Right lobe of liver (tissue), 6 donors: ENCODE data around the gene FAM72A. TPM values are rescaled to one million over a fixed set of nuclear protein-coding genes. Genes with fewer than 3 reads are reported as not detected.
"Not testable (repeated sequence)": the region's sequence is repeated elsewhere in the genome, so short reads cannot be mapped to it uniquely, and the experiment has no call there.

Source experiments
- ATAC-seq, 4 donors: fragments of 200-7000 bp; cut with Tn5 transposase; one replicate each; pipeline ENCODE4 v1.9.1; 2020; ENCODE audit warnings: mild to moderate bottlenecking in 4 of 4, moderate library complexity in 4 of 4
- DNase-seq, 3 donors: peaks; one replicate each; pipeline ENCODE4 v3.0.0-alpha.2; 2020
- H3K27ac ChIP-seq, 3 donors: fragments of 200-600 bp; one replicate each; pipeline ENCODE4 v1.8.0; 2022
- H3K27me3 ChIP-seq, 2 donors: fragments of 200-600 bp; one replicate each; pipeline ENCODE4 v1.8.0; 2022
- H3K36me3 ChIP-seq, 4 donors: fragments of 200-600 bp; sonication (generic) in 1 of 4; one replicate each; pipeline versions ENCODE4 v1.5.1 to v1.8.0; 2017 to 2022; ENCODE audit warnings: control low read depth in 1 of 4
- H3K4me1 ChIP-seq, 4 donors: fragments of 200-600 bp; sonication (generic) in 1 of 4; one replicate each; pipeline versions ENCODE4 v1.5.1 to v1.8.0; 2017 to 2022; ENCODE audit warnings: control low read depth in 1 of 4
- H3K4me3 ChIP-seq, 3 donors: fragments of 200-600 bp; one replicate each; pipeline ENCODE4 v1.8.0; 2022
- H3K9me3 ChIP-seq, 4 donors: fragments of 200-600 bp; sonication (generic) in 1 of 4; one replicate each; pipeline versions ENCODE4 v1.5.1 to v1.8.0; 2017 to 2022; ENCODE audit warnings: control low read depth in 1 of 4
- WGBS: methylation state at CpG from one replicate; pipeline ENCODE4 v1.1.6; 2018; ENCODE audit warnings: low coverage, low lambda C conversion rate; ENCODE audit not compliant: insufficient coverage; ENCODE audit errors: missing lambda C conversion rate; 5-methylcytosine and 5-hydroxymethylcytosine counted together
- intact Hi-C, 2 donors: fragments of 100-400 bp; cut with DNase I; formaldehyde crosslinking; loops; one replicate each; pipeline versions ENCODE4 v1.11.2 to v1.14.1; 2022
- total RNA-seq, 6 experiments: library from RNA; depleted of rRNA in 2 of 6; stranded (reverse); fragments of >200 nt in 2 of 6; fragmentation: NEBNext Ultra II Directional in 3 of 6; extraction: Animal tissue kit (Norgen Biotek cat#: 25700) in 3 of 6; gene quantifications; one replicate each; pipeline versions ENCODE4 v1.1.0 to v1.2.4, GENCODE V29; 2016 to 2023
- donor health status: DM: no; HTN: yes; CAD: no.
- donor health status: DM: no; HTN: no; CAD: no.
- donor health status: DM: no; HTN: no; CAD: no.
- donor health status: DM: no; HTN: yes; CAD: no.
- donor health status: DM: no; HTN: yes; CAD: no.

Gene FAM72A
- total RNA-seq, 6 experiments from 2014 or later, result 0.57 to 1.4 (median 0.95) TPM; not detected in 1

GRCh38 chr1:206205569-206205968 is 2.9 kb upstream of the FAM72A start:
- DNase-seq, result peak; percentile 23 to 42 (median 35)
- WGBS, result no CpG with 5 or more reads among the region's 31 CpGs
- H3K27me3 ChIP-seq, intact Hi-C loops, H3K9me3 ChIP-seq, H3K27ac ChIP-seq, H3K4me1 ChIP-seq, H3K36me3 ChIP-seq, ATAC-seq: not testable (repeated sequence)
- H3K4me3 ChIP-seq, result peak overlapping the region in 2 of 3 donors; percentile 16 to 27

DNA sequence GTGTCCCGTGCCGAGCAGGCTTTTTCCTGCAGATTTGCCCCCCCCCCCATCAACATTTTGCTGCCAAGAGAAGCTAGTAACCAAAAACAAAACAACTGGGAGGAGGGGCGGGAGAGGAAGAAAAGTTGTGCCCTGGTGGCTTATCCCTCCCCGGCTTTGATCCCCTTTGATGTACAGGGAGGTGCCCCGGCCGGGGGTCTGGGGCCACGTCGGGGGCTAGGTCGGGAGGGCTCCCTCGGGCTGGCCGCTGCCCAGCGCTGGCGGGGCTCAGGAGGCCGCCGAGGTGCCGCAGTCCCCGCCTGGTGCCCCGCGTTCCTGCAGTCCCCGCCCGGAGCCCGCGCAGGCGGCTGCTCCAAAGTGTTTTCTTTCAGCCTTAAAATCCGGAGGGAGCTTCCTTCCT is 2.2 kb upstream of the FAM72A start:
- 0% methylated on average over 2 of the region's 25 CpGs for WGBS
- H3K36me3 ChIP-seq, H3K9me3 ChIP-seq, H3K27ac ChIP-seq, H3K27me3 ChIP-seq, intact Hi-C loops, ATAC-seq, H3K4me1 ChIP-seq: not testable (repeated sequence)
- H3K4me3 ChIP-seq, result peak overlapping the region; percentile 33 to 54 (median 43)
- peak; percentile 21 to 37 (median 27) for DNase-seq

DNA sequence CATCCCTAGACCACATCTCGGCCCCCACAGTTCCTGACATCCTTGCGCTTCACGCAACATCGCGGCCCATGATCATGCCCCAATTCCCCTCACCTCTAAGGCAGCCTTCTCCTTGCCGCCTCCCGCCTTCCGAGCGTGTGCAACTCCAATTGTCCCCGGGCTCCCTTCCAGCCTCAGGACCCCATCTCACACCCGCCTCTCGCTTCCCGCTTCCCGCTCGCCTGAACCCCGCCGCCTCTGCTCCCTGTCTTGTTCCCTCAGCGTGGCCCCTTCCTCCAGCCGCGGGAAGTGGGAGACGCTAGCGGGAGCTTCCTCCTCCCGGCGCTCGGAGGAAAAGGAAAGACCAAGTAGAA is 1.5 kb upstream of the FAM72A start:
- H3K9me3 ChIP-seq, intact Hi-C loops, H3K4me1 ChIP-seq, H3K36me3 ChIP-seq, H3K27me3 ChIP-seq, ATAC-seq, H3K27ac ChIP-seq: not testable (repeated sequence)
- DNase-seq, result peak in 2 of 3 donors; percentile 34 to 49
- peak overlapping the region in 2 of 3 donors; percentile 21 to 39 for H3K4me3 ChIP-seq
- no CpG with 5 or more reads among the region's 25 CpGs for WGBS

DNA sequence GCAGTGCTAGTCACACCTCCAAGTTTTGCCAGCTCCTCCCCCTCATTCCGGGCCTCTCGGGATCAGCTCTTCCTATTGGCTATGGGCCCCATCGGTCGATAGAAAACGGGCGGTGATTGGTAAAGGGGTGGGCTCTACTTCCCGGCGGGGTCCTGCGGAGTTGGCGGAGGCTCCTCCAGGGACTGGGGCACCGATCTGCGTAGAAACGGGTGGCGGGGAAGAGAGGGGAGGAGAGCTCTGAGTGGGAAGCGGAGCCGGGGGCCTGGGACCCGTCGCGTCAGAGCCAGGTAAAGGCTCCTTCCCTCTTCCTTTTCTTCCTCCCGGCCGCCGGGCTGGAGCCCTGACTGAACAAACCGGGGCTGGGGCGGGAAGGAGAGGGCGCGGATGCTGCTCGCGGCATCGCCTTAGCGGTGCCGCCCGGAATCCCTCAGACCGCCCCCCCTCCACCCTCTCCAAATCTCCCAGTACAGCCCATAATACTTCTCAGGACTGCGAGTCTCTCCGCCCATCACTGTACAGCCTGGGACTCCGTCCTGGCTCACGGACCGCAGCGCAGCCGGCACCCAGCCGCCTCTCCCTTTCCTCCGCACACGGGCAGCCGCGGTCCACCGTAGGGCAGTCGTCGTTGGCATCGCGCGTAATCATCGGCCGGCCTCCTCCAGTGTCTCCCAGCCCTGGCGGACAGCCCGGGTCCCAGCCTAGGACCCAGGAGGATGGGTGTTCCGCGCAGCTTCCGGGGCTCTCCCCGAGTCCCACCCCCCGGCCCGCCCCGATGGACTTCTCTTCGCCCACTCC is 922 bp upstream of the FAM72A start, which contains the start of gene SRGAP2:
TSS of gene SRGAP2 (plus strand) at position 178 of the 795 bp plus-strand sequence. CDS start 2,430 bp downstream, outside the sequence.
- WGBS, result 0% methylated on average over 10 of the region's 63 CpGs
- H3K4me1 ChIP-seq, H3K9me3 ChIP-seq, intact Hi-C loops, H3K36me3 ChIP-seq, H3K27me3 ChIP-seq: not testable (repeated sequence)
- Histone ChIP-seq H3K27ac (peak within 1 kb of the TSS in 2 of 3 donors; percentile 53 to 56), H3K4me3 (peak within 1 kb of the TSS; percentile 49 to 58 (median 58))
- peak; percentile 60 to 71 (median 61) for DNase-seq
- peak; percentile 12 to 40 (median 24) for ATAC-seq

- DNase-seq, H3K9me3 ChIP-seq, H3K27ac ChIP-seq, H3K4me1 ChIP-seq, intact Hi-C loops, ATAC-seq, H3K27me3 ChIP-seq, H3K4me3 ChIP-seq, H3K36me3 ChIP-seq: not testable (repeated sequence)
- 92% methylated on average over 2 of the region's 3 CpGs for WGBS
These were observed 5.8 kb downstream of the FAM72A start for GRCh38 chr1:206196748-206197424.

DNA sequence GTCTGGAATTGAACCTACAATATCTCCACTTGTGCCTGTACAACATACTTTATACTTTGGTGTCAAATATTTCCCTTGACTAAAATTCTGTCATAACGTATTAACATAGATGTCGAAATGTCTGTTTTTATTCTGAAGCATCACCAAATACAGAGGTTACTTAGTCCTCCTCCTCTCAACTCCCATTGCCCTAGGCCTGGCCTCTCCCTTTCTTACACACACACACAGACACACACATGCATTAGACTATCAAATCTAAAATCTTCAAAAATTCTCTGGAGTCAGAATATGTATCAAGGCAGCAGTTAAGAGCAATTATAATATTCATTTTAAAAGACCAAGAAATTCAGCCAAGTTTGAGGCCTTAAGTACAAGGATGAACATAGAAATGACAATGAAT is 7.5 kb downstream of the FAM72A start:
- H3K9me3 ChIP-seq, H3K27me3 ChIP-seq, H3K4me3 ChIP-seq, H3K36me3 ChIP-seq, ATAC-seq, DNase-seq, H3K4me1 ChIP-seq, H3K27ac ChIP-seq, intact Hi-C loops: not testable (repeated sequence)
- no CpG with 5 or more reads among the region's 2 CpGs for WGBS

DNA sequence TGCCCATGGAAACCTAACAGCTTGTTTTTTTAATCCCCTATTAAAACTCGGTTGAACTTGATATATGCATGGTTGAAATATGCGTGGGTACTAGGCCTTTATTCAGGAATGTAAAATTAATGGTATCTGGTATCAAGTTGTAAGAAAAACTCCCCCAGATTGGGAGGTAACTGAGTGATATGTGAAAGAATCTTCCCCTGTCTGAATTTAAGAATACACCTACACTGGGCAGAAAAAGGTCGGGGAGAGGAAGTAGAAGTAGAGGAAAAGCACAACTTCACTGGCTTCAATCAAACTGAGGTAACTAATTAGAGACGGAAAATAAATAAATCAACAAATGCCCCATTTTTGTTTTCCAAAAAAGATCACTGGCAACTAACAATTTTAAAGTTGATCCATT is 15.8 kb downstream of the FAM72A start:
- H3K36me3 ChIP-seq, H3K4me1 ChIP-seq, H3K9me3 ChIP-seq, intact Hi-C loops, DNase-seq, H3K27ac ChIP-seq, H3K27me3 ChIP-seq, ATAC-seq, H3K4me3 ChIP-seq: not testable (repeated sequence)
- WGBS, result 90% methylated on average over 2 of the region's 4 CpGs

GRCh38 chr1:206185778-206186177 is 16.9 kb downstream of the FAM72A start:
- ATAC-seq, H3K36me3 ChIP-seq, H3K27ac ChIP-seq, H3K4me3 ChIP-seq, DNase-seq, H3K27me3 ChIP-seq, H3K9me3 ChIP-seq, intact Hi-C loops, H3K4me1 ChIP-seq: not testable (repeated sequence)
- WGBS, result no CpG with 5 or more reads among the region's 3 CpGs

- H3K4me1 ChIP-seq, DNase-seq, ATAC-seq, H3K9me3 ChIP-seq, H3K27ac ChIP-seq, H3K4me3 ChIP-seq, intact Hi-C loops, H3K36me3 ChIP-seq, H3K27me3 ChIP-seq: not testable (repeated sequence)
- WGBS, result no CpG with 5 or more reads among the region's 2 CpGs
These were observed 18.9 kb downstream of the FAM72A start for GRCh38 chr1:206183788-206184187.

- ATAC-seq, result peak in 1 of 4 donors; percentile 27
- H3K27me3 ChIP-seq, H3K4me1 ChIP-seq, H3K36me3 ChIP-seq, H3K4me3 ChIP-seq, DNase-seq, H3K27ac ChIP-seq, H3K9me3 ChIP-seq, intact Hi-C loops: not testable (repeated sequence)
- WGBS, result 50% methylated on average over 3 of the region's 6 CpGs
These were observed 20.0 kb downstream of the FAM72A start for GRCh38 chr1:206182368-206183317.

DNA sequence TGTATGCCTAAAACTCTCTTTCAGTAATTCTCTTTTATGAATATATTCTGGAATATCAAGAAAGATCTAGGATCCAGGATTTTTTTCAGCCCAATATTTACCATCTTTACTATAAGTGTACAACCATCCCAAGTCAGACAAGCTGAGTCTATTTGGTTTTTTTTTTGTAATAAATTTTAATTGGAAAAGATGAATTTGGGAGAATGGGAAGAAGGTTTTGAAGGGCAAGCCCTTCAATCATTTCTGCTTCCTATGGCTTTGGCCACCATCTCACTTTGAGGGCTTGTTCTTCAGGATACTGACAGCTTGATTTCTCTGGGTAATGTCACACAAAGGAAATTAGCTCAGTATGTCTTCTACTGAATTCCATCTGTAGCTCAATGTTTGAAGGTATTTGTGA is 23.0 kb downstream of the FAM72A start:
- H3K27me3 ChIP-seq, DNase-seq, ATAC-seq, H3K27ac ChIP-seq, intact Hi-C loops, H3K4me3 ChIP-seq, H3K9me3 ChIP-seq, H3K4me1 ChIP-seq, H3K36me3 ChIP-seq: not testable (repeated sequence)
